Left ventricle myocardium inferior (tissue), 1 donor: ENCODE results near the gene MAP4. TPM values are rescaled to one million over a fixed set of nuclear protein-coding genes. Genes with fewer than 3 reads are reported as not detected.

ENCODE experiments used
- DNase-seq: peaks from one replicate; pipeline ENCODE4 v3.0.0-alpha.2; 2020
- H3K27ac ChIP-seq: fragments of 200-600 bp; replicated peaks from 2 replicates; pipeline ENCODE4 v1.8.0; 2021
- H3K27me3 ChIP-seq: fragments of 200-600 bp; 2 replicates; pipeline ENCODE4 v1.8.0; 2021; ENCODE audit warnings: low read depth
- H3K36me3 ChIP-seq: fragments of 200-600 bp; 2 replicates; pipeline ENCODE4 v1.8.0; 2021
- H3K4me1 ChIP-seq: fragments of 200-600 bp; 2 replicates; pipeline ENCODE4 v1.8.0; 2021
- H3K4me3 ChIP-seq: fragments of 200-600 bp; 2 replicates; pipeline ENCODE4 v1.8.0; 2021; ENCODE audit warnings: mild to moderate bottlenecking, moderate library complexity
- H3K9me3 ChIP-seq: fragments of 200-600 bp; replicated peaks from 2 replicates; pipeline ENCODE4 v1.8.0; 2021
- intact Hi-C: fragments of 100-400 bp; cut with micrococcal nuclease; formaldehyde crosslinking; loops from one replicate; pipeline ENCODE4 v1.11.0; 2022
- total RNA-seq: library from RNA; stranded (reverse); fragmentation: NEBNext Ultra II Directional; extraction: Animal tissue kit (Norgen Biotek cat#: 25700); gene quantifications from one replicate; pipeline ENCODE4 v1.2.1, GENCODE V29; 2021
- TF ChIP-seq, protein P1 (sequence below): fragments of 200-600 bp; IDR thresholded peaks from 2 replicates; pipeline ENCODE4 v1.8.0; 2021; ENCODE audit warnings: antibody characterized with exemption, mild to moderate bottlenecking, borderline replicate concordance
- donor health status: DM: no; HTN: yes; CAD: no; lungs with severe emphysema.

MAP4 gene
- total RNA-seq, 1 donor from 2014 or later, result 662 TPM

DNA sequence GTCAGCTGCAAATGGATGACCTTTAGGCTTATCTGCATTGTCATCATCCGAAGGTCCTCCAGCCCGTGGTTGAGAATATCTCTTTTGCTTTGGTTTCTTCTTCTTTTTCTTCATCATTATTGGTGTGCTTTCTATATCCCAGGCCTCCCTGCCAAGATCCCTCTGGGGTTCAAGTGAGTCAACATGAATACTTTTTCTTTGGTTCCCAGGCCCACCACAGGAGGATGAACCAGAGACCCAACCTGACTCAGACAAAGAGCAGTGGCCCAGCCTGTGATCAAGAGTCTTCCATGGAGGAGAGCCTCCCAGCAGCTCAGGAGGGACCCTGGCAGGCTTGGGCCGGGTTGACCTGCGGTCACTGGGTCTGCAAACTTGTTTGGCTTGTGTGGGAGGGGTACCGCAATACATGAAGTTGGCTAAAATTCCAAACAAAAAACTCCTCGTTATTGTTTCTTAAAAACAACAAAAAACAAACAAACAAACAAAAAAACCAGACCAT is 104.2 kb downstream of the MAP4 start:
- peaks cover 86% of the 10 kb centered on the region for H3K36me3 ChIP-seq
- H3K27ac ChIP-seq, result no peak overlapping the region
- H3K4me3 ChIP-seq, result no peak overlapping the region
- H3K9me3 ChIP-seq, result no peaks in the 10 kb centered on the region
- no peaks in the 10 kb centered on the region for H3K27me3 ChIP-seq
- peaks cover 37% of the 10 kb centered on the region for H3K4me1 ChIP-seq
- DNase-seq, result no peak
- TF ChIP-seq, protein P1, sequence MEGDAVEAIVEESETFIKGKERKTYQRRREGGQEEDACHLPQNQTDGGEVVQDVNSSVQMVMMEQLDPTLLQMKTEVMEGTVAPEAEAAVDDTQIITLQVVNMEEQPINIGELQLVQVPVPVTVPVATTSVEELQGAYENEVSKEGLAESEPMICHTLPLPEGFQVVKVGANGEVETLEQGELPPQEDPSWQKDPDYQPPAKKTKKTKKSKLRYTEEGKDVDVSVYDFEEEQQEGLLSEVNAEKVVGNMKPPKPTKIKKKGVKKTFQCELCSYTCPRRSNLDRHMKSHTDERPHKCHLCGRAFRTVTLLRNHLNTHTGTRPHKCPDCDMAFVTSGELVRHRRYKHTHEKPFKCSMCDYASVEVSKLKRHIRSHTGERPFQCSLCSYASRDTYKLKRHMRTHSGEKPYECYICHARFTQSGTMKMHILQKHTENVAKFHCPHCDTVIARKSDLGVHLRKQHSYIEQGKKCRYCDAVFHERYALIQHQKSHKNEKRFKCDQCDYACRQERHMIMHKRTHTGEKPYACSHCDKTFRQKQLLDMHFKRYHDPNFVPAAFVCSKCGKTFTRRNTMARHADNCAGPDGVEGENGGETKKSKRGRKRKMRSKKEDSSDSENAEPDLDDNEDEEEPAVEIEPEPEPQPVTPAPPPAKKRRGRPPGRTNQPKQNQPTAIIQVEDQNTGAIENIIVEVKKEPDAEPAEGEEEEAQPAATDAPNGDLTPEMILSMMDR, result no peak
- intact Hi-C loops, result no loop called here

DNA sequence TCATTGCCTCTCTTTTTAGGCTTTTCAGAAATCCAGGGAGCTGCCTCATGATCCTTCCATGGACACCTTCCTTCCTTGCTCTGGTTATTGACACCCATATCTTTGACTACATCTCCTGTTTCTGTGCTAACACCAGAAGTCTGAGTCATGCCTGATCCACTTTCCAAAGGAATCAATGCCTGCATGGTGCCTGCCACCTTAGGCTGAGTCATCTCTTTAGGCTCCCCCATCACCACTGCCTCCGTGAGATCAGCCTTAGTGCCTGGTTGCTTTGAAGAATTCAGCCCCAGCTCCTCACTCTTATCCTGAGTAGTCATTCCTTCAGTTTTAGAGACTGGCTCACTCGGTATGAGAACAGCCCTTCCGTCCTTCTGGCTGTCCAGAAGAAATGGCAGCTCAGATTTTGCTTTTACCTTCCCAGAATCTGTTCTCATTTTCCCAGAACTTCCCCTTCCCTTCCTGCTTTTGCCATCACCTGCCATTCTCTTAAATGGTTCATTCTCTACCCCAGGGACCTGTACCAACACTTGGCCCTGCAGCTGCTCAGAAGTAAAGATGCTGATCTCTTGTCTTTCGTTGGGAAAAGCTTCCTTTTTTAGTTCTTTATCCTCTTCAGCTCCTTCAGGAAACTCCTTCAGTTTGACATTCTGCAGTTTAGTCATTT is 105.3 kb downstream of the MAP4 start:
- no peak overlapping the region for H3K4me3 ChIP-seq
- peaks cover 26% of the 10 kb centered on the region for H3K4me1 ChIP-seq
- H3K27ac ChIP-seq, result no peak overlapping the region
- no peaks in the 10 kb centered on the region for H3K27me3 ChIP-seq
- H3K36me3 ChIP-seq, result peaks cover 86% of the 10 kb centered on the region
- no peaks in the 10 kb centered on the region for H3K9me3 ChIP-seq
- intact Hi-C loops, result no loop called here
- TF ChIP-seq, protein P1, result no peak
- DNase-seq, result no peak

DNA sequence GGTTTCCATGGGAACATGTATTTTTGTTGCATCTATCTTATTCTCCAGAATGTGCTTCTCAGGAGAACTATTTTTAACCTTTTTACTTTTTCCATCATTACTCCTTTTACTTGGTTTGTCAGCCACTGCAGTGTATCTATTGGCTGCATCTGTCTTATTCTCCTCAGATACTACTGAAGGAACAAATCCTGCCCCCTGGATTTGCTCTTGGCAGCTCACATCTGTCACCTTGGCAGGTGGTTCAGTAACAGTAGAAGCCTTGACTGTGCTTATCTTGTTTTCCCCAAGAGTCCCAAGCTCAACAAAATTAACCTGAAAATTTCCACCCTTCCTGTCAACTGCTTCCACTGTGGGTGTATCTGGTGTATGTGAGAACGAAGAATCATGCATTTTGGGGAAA is 106.0 kb downstream of the MAP4 start:
- Histone ChIP-seq H3K4me1 (peaks cover 21% of the 10 kb centered on the region), H3K9me3 (no peaks in the 10 kb centered on the region), H3K27ac (peak overlapping the region; percentile 13), H3K36me3 (peaks cover 84% of the 10 kb centered on the region), H3K4me3 (no peak overlapping the region), H3K27me3 (no peaks in the 10 kb centered on the region)
- intact Hi-C loops, result no loop called here
- DNase-seq, result no peak
- TF ChIP-seq, protein P1, result no peak

DNA sequence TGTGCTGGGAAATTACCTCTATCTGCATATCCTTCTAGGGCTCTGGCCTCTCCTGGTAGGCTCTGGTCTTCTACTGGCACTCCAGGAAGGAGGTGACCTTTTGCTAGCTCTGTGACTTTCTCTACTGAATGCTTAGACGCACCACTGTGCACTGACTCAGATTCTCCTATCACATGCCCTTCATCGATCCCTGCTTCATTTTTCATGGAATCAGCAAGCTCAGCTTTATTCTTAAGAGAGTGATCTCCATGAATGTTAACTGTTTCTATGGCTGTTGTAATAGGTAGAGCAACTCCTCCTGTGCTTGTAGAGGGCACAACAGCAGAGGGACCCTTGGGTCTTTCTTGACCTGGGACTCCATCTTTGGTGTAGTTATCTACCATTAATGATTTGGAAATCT is 106.6 kb downstream of the MAP4 start:
- H3K4me1 ChIP-seq, result peaks cover 21% of the 10 kb centered on the region
- DNase-seq, result no peak
- TF ChIP-seq, protein P1, result no peak
- peaks cover 79% of the 10 kb centered on the region for H3K36me3 ChIP-seq
- no peak overlapping the region for H3K4me3 ChIP-seq
- H3K9me3 ChIP-seq, result no peaks in the 10 kb centered on the region
- no peaks in the 10 kb centered on the region for H3K27me3 ChIP-seq
- intact Hi-C loops, result no loop called here
- peak overlapping the region; percentile 13 for H3K27ac ChIP-seq

DNA sequence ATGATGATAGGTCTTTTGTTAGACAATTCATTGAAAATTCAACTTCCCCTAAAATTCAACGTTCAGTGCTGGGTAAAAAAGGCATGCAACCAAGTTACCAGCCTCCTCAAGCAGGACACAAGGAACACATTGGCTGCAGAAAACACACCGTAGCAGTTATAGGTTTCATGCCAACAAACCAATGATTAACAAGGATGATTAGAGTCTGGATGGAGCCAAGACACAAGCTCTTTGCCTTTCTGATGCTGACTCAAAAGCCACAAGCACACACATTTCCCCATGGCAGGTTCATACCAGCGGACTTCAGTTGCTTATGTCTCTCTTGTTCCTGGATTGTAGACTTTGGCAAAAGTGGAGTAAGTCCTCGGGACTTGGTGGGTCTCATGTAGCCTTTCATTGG is 107.5 kb downstream of the MAP4 start:
- intact Hi-C loops, result no loop called here
- DNase-seq, result no peak
- no peaks in the 10 kb centered on the region for H3K27me3 ChIP-seq
- H3K36me3 ChIP-seq, result peaks cover 78% of the 10 kb centered on the region
- no peak overlapping the region for H3K27ac ChIP-seq
- peaks cover 21% of the 10 kb centered on the region for H3K4me1 ChIP-seq
- TF ChIP-seq, protein P1, result no peak
- H3K4me3 ChIP-seq, result no peak overlapping the region
- no peaks in the 10 kb centered on the region for H3K9me3 ChIP-seq
